ENCODE data around the gene C1QTNF6.

- TF ChIP-seq ZNF8 (CRISPR knock-in tag; IDR thresholded peaks at IDR 0.05), result no peak
- no peak for TF ChIP-seq BACH2 (CRISPR knock-in tag; IDR thresholded peaks at IDR 0.05; ENCODE audit: borderline replicate concordance)
- no peak for TF ChIP-seq ARNTL (CRISPR knock-in tag; IDR thresholded peaks at IDR 0.05; ENCODE audit: borderline replicate concordance, low read depth)
- TF ChIP-seq, protein P1, sequence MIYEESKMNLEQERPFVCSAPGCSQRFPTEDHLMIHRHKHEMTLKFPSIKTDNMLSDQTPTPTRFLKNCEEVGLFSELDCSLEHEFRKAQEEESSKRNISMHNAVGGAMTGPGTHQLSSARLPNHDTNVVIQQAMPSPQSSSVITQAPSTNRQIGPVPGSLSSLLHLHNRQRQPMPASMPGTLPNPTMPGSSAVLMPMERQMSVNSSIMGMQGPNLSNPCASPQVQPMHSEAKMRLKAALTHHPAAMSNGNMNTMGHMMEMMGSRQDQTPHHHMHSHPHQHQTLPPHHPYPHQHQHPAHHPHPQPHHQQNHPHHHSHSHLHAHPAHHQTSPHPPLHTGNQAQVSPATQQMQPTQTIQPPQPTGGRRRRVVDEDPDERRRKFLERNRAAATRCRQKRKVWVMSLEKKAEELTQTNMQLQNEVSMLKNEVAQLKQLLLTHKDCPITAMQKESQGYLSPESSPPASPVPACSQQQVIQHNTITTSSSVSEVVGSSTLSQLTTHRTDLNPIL (CRISPR knock-in tag; IDR thresholded peaks at IDR 0.05; ENCODE audit: low read depth), result no peak
- no peak for TF ChIP-seq TCF4 (CRISPR knock-in tag; IDR thresholded peaks at IDR 0.05; ENCODE audit: borderline replicate concordance)
- TF ChIP-seq ISL1 (CRISPR knock-in tag; IDR thresholded peaks at IDR 0.05), result no peak
- TF ChIP-seq, protein P2, sequence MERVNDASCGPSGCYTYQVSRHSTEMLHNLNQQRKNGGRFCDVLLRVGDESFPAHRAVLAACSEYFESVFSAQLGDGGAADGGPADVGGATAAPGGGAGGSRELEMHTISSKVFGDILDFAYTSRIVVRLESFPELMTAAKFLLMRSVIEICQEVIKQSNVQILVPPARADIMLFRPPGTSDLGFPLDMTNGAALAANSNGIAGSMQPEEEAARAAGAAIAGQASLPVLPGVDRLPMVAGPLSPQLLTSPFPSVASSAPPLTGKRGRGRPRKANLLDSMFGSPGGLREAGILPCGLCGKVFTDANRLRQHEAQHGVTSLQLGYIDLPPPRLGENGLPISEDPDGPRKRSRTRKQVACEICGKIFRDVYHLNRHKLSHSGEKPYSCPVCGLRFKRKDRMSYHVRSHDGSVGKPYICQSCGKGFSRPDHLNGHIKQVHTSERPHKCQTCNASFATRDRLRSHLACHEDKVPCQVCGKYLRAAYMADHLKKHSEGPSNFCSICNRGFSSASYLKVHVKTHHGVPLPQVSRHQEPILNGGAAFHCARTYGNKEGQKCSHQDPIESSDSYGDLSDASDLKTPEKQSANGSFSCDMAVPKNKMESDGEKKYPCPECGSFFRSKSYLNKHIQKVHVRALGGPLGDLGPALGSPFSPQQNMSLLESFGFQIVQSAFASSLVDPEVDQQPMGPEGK (CRISPR knock-in tag; IDR thresholded peaks at IDR 0.05; ENCODE audit: borderline replicate concordance), result no peak
- no peak for TF ChIP-seq ZNF70 (CRISPR knock-in tag; IDR thresholded peaks at IDR 0.05)
- no peak for TF ChIP-seq GLIS3 (CRISPR knock-in tag; IDR thresholded peaks at IDR 0.05)
- no peak for TF ChIP-seq RARB (CRISPR knock-in tag; IDR thresholded peaks at IDR 0.05)
Measured at GRCh38 chr22:37148031-37148651, 39.9 kb downstream of the C1QTNF6 start.
